Activated T-cell treated with anti-CD3 and anti-CD28 coated beads for 4 hours (primary cell): ENCODE measurements around the gene HMGN2.
"Not testable (repeated sequence)": the region's sequence is repeated elsewhere in the genome, so short reads cannot be mapped to it uniquely, and the experiment has no call there.

ENCODE experiments used
- DNase-seq: peaks from one replicate; pipeline ENCODE4 v3.0.0-alpha.2; 2020

The HMGN2 gene

DNA sequence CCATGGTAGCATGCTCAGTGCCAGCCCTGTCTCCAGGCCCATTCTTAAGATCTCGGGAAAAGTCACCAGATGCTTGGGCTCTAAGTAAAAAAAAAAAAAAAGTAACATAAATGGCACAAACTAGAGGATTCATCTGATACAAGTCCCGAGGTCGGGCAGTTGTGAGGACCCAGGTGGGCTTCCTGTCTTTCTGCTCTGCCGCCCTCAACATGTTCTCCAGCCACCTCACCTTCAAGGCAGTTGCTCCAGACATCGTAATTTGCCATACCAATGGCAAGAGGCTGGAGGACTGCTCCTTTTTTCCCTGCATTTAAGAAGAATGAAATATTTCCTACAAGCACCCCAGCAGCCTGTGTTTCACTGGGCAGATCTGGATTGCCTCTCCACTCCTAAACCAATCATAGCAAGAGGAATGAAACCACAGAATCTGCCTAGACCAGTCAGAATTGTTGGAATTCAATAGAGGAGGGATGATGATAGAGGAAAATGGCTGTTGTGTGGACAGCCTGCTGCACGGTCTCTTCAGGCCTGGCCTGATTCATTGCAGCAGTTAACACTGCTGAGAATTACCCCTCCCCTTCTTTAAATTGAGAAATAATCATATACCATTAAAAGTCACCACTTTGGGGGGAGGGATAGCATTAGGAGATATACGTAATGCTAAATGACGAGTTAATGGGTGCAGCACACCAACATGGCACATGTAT is 5.4 kb downstream of the HMGN2 start:
- no peak for DNase-seq

DNA sequence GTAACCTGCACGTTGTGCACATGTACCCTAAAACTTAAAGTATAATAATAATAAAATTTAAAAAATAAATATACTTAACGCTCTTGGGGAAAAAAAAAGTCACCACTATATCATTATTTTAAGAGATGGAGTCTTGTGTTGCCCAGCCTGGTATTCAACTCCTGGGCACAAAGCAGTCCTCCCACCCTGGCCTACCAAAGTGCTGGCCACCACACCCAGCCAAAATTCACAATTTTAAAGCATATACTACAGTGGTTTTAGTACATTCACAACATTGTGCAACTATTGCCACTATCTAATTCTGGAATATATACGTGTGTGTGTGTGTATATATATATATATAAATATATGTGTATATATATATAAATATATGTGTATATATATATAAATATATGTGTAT is 5.9 kb downstream of the HMGN2 start:
- no peak for DNase-seq

DNA sequence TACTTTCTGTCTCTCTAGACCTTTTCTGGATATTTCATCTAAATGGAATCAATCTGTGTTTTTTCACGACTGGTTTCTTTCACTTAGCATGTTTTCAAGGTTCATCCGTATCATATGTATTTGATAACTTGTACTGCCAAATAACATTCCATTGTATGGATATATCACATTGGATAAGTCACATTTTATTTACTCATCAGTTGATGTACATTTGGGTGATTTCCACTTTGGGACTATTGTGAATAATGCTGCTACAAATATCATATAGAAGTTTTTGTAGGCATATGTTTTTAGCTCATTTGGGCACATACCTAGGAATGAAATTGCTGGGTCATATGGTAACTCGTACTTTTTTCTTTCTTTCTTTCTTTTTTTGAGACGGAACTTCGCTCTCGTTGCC is 6.7 kb downstream of the HMGN2 start:
- no peak for DNase-seq

DNA sequence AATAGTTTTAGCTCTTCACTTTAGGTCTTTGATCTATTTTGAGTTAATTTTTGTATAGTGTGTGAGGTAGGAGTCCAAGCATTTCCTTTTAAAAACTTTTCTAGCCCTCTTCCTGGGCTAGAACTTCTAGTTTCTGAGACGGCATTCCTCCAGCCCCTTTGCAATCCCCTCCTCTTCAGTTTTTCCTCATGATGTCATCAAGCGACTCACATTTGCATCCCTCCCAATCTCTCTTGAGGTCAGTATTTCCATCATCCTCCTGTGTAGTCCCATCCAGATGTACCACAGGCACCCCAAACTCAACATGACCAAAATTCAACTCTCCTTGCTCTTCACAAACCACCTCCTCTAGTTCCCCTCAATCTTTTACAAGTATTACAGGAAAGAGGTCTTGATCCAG is 10.7 kb downstream of the HMGN2 start:
- DNase-seq, result no peak

DNA sequence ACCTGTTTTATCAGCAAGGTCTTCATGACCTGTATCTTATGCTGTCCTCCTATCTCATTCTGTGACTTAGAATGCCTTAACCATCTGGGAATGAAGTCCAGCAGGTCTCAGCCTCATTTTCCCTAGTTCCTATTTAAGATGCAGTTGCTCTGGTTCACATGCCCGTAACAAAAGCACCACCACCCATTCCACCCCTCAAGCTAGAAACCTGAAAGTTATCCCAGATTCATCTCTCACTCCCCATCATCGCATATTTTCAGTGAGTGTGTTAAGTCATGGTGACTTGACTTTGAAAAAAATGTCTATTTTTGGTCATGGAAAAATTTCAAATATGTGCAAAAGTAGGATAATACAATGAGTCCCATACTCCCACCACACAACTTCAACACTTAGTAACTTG is 11.7 kb downstream of the HMGN2 start:
- no peak for DNase-seq

DNA sequence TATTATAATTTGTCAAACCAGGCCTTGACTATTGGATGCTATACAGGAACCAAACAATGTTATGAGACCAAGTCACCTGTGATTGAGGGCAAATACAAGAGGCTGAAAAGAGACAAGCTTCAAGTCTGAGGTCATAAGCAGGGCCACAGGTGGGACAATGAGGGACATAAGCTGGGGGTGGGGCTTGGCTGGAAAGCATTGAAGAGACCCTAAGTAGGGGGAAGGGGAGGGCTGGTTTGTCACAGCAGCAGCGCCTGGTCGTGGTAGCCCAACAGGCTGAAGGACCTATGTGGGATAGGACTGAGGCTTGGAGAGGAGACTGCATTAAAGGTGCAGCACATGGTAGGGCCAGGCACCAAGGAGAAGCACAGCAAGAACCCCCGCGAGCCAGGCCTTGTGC is 17.9 kb downstream of the HMGN2 start:
- DNase-seq, result no peak

DNA sequence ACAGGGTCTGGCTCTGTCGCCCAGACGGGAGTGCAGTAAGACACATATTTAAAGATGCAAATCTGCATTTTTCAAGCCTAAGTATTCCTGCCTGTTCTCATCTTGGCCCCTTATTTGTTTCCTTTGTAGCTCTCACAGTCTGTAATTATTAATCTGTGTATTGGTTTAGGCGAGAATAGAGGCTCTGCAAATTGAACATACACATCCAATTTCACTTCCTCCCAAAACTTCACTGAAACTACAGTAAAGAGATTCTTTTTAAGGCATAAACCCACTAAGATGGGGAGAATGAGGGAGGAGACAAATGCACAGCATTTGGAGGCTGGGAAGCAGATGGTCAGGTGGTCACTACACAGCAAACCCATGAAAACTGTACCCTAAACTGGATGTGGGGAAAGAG is 21.0 kb downstream of the HMGN2 start:
- DNase-seq, result no peak

DNA sequence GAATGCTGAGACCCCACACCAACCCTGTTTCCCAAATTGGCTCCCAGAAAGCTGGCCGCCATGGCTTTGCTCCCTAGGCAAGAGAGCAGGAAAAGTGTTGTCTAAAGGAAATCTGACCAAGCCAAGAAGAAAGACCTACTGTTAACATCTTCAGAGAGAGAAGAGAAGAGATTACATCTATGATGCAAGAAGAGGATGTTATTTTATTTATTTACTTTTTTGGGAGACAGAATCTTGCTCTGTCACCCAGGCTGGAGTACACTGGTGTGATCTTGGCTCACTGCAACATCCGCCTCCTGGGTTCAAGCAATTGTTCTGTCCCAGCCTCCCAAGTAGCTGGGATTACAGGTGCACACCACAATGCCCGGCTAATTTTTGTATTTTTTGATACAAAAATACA is 21.7 kb downstream of the HMGN2 start:
- DNase-seq, result no peak

DNA sequence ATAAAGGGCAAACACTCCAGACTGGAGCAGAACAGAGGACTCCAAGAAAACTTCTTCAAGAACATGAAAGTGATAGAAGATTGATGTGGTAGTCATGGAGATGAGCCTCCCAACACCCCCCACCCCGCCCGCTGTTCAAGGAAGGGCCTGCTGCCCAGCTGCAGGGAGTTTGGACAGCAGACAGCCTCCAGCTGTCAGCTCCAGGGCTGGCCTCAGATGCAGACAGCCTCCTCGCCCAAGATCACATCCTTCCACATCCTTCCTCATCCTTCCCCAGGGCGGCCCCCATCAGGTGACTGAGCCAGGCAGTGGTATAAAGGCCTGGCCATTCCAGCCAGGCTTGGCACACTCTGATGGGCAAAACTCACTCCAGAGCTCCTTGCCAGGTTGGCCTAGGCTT is 24.6 kb downstream of the HMGN2 start:
- DNase-seq, result no peak

DNA sequence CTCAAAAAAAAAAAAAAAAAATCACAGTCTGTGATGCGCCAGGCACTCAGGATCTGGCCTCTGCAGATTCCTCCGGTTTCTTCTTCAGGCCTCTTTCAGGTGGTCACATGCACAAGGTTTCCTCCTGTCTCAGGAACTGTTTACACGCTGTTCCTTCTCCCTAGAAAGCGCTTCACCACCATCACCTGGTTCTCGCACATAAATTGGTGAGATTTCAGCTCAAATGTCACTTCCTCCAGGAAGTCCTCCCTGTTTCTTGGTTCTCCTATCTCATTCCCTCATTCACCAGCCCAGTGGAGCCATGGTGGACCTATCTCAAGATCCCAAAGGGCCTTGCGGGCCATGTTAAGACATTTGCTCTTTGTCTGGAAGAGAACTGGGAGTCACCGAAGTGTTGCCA is 26.7 kb downstream of the HMGN2 start:
- DNase-seq, result no peak

DNA sequence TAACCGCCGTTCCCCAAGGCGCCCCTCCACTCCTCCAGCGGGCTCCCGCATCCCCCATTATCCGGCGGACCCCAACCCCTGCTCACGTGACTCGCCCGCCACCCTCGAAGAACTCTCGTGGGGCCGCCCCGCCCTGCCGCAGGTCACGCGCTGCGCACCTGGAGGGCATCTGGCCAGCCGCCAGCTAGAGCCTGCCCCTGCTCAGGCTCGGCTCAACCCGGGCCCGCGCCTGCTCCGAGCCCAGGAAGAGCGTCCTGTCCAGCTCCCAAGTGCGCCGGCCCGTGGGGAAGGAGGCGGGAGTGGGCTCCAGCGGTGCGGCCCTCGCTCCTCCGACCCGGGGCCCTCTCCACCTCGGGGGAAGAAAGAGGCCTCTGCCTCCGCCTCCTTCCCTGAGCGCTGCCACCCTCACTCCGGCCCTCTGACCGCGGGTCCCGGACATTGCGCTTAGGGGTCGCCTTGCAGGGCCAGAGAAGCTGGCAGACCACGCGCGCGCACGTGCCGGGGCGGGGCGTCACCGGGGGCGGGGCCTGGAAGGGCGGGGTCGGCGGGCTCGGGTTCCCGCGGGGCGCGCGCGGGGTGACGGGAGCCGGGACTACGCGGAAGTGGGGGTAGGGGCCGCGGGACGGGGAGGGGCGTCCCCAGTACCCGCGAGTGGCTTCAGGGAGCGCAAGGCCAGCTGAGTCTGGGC is 28.4 kb downstream of the HMGN2 start:
- peak; percentile 95 for DNase-seq

DNA sequence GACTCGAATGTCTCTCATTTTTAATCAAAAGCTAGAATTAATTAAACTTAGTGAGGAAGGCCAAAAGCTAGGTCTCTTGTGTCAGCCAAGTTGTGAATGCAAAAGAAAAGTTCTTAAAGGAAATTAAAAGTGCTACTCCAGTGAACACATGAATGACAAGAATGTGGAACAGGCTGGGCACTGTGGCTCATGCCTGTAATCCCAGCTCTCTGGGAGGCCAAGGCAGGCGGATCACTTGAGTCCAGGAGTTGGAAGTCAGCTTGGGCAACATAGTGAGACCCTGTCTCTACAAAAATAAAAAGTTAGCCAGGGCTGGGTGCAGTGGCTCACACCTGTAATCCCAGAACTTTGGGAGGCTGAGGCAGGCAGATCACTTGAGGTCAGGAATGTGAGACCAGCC is 38.5 kb downstream of the HMGN2 start:
- DNase-seq, result not testable (repeated sequence)

DNA sequence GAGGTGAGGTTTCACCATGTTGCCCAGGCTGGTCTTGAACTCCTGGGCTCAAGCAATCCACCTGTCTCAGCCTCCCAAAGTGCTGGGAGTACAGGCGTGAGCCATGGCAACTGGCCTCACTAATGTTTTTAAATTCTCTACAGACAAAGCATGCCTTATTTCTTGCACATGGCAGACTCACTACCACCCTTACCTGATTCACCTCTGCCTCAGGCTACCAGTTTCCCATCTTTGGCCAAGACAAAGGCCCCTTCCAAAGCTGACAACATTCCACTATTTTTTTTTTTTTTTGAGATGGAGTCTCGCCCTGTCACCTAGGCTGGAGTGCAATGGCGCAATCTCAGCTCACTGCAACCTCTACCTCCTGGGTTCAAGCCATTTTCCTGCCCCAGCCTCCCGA is 43.6 kb downstream of the HMGN2 start:
- not testable (repeated sequence) for DNase-seq

DNA sequence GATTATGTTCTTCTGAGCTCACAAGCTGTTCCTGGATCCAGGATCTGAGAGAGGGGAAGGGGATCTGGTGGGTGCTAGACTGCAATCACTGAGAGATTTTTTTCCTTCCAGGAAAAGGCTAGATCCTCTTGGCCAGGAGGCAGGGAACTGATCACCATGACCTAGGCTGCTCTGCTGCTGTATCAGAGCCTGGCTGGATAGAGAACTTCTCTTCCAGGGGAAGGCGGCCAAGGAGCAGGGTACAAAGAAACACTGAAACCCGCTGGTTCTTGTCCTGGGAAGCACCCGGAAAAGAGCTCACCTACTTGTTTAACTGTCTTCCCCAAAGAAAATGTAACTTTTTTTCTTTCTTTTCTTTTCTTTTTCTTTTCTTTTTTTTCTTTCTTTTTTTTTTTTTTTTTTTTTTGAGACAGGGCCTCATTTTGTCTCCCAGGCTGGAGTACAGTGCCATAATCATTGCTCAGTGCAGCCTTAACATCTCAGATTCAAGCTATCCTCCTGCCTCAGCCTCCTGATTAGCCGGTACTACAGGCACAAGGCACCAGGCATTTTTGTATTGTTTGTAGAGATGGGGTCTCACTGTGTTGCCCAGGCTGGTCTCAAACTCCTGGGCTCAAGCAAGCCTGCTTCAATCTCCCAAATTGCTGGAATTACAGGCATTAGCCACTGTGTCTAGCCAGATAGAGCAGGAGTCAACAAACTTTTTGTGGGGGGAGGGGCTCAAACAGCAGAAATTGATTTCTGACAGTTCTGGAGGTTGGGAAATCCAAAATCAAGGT is 44.9 kb downstream of the HMGN2 start:
- no peak for DNase-seq

DNA sequence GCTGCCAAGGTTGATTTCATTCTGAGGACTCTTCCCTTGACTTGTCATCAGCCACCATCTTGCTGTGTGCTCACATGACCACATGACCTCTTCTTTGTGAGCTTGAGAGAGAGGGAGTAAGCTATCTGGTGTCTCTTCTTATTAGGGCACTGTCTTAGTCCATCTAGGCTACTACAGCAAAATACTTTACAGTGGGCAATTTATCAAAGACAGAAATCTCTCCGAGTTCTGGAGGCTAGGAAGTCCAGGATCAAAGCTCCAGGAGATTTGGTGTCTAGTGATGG is 45.5 kb downstream of the HMGN2 start:
- no peak for DNase-seq

DNA sequence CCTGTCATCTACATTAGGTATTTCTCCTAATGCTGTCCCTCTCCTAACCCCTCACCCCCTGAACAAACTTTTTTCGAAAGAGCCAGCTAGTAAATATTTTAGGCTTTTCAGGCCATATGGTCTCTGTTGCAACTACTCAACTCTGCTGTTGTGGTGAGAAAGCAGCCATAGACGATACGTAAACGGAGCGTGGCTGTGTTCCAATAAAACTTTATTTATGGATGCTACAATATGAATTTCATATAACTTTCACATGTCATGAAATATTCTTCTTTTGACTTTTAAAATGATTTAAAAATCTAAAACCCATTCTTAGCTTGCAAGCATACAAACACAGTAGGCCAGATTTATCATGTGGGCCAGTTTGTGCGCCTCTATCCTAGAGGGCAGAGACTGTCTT is 46.1 kb downstream of the HMGN2 start:
- DNase-seq, result no peak

DNA sequence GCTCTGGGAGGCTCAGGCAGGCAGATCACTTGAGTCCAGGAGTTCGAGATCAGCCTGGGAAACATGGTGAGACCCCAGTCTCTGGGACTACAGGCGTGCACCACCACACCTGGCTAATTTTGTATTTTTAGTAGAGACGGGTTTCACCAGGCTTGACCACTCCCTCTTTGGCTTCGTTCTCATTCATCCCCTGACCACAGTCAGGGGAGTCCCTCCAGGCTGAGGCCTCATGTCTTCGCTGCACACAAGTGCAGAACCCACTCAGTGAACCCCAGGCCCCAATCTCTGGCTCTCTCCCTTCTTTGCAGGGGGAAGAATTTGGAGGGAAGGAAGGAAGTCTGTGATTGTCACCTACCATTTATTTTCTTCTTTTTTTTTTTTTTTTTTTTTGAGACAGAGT is 48.1 kb downstream of the HMGN2 start:
- DNase-seq, result no peak

DNA sequence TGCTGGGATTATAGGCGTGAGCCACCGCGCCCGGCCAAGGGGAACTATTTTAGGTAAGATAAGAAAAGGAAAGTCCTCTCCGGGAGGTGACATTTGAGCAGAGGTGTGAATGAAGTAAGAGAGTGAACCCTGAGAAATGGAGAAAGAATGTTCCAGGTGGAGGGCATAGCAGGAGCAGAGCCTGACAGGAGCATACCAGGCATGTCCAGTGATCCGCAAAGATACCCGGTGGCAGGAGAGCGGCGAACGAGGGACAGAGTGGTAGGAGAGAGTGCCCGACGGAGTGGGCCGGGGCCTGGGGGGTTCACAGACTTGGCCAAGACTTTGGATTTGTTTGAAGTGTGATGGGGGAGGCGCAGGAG is 49.4 kb downstream of the HMGN2 start:
- no peak for DNase-seq

DNA sequence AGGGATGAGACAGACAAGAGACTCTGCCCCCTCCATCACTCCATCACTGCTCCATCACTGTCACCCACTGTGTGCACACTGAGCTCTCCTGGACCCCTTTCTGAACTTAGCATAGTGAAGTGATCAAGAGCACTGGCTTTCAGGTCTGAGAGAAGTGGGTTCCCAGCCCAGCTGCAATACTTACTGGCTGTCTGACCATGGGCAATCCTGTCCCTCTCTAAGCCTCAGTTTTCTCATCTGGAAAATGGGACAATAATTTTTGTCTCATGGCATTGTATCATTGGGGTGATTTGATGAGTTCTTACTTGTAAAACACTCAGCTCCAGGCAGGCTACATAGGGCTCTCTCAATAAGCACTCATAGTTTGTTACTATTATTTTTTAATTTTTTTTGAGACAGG is 49.8 kb downstream of the HMGN2 start:
- no peak for DNase-seq

DNA sequence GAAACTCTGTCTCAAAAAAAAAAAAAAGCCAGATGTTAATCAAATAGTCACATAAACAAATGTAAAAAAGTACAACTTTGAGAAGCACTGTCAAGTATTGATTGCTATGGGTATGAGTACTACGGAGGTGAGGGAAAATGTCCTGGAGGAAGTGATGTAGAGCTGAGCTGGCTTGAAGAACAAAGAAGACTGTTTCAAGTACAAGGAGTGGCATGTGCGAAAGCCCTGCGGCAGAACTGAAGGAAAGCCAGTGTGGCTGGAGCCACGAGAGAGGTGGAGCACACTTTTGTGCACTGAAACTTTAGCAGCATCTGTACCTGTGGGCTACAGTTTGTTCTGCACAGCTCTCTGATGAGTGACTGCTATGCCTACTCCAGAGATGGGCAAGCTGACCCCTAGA is 51.9 kb downstream of the HMGN2 start:
- DNase-seq, result no peak
